Colonic mucosa (tissue), 4 donors: ENCODE results near the gene LYSMD2. TPM values are rescaled to one million over a fixed set of nuclear protein-coding genes. Genes with fewer than 3 reads are reported as not detected.

Experiments used
- DNase-seq: peaks from one replicate; pipeline ENCODE4 v3.0.0-alpha.2; 2020
- H3K27ac ChIP-seq: fragments of 200-600 bp; one replicate; pipeline ENCODE4 v1.8.0; 2021
- H3K27me3 ChIP-seq: fragments of 200-600 bp; one replicate; pipeline ENCODE4 v1.8.0; 2021
- H3K36me3 ChIP-seq: fragments of 200-600 bp; one replicate; pipeline ENCODE4 v1.8.0; 2021
- H3K4me1 ChIP-seq: fragments of 200-600 bp; one replicate; pipeline ENCODE4 v1.8.0; 2021; ENCODE audit warnings: mild to moderate bottlenecking
- H3K4me3 ChIP-seq: fragments of 200-600 bp; one replicate; pipeline ENCODE4 v1.8.0; 2021
- H3K9ac ChIP-seq, 2 donors: one replicate each; pipeline ENCODE4 v1.7.0; 2013; ENCODE audit warnings: control low read depth in 2 of 2, low read depth in 2 of 2, low read length in 2 of 2
- H3K9me3 ChIP-seq: fragments of 200-600 bp; one replicate; pipeline ENCODE4 v1.8.0; 2021
- intact Hi-C: fragments of 100-400 bp; cut with DNase I; formaldehyde crosslinking; loops from one replicate; pipeline ENCODE4 v1.14.1; 2022
- total RNA-seq, 2 donors: library from RNA; stranded (reverse); fragmentation: NEBNext Ultra II Directional in 1 of 2; extraction: Animal tissue kit (Norgen Biotek cat#: 25700) in 1 of 2; gene quantifications; one replicate each; pipeline ENCODE4 v1.2.1, GENCODE V29; 2021
- TF ChIP-seq, protein P1 (sequence below): fragments of 200-600 bp; IDR thresholded peaks from one replicate; pipeline ENCODE4 v1.8.0; 2022; ENCODE audit warnings: antibody characterized with exemption, mild to moderate bottlenecking
- donor health status: healthy.
- donor health status: DM: no; HTN: no; CAD: no.
- donor health status: DM: no; HTN: no; CAD: no.

LYSMD2 gene
- total RNA-seq, 2 donors from 2014 or later = 7.1 to 7.8 TPM

GRCh38 chr15:51731549-51732267 is 5.7 kb downstream of the LYSMD2 start:
- Histone ChIP-seq H3K4me1 (peaks cover 3% of the 10 kb centered on the region), H3K27me3 (no peaks in the 10 kb centered on the region), H3K9ac (peak overlapping the region; percentile 14 to 76), H3K9me3 (no peaks in the 10 kb centered on the region), H3K36me3 (no peaks in the 10 kb centered on the region), H3K4me3 (peak overlapping the region; percentile 10), H3K27ac (peak overlapping the region; percentile 90)
- peak; percentile 58 for DNase-seq
- intact Hi-C loops = no loop called here
- TF ChIP-seq, protein P1, sequence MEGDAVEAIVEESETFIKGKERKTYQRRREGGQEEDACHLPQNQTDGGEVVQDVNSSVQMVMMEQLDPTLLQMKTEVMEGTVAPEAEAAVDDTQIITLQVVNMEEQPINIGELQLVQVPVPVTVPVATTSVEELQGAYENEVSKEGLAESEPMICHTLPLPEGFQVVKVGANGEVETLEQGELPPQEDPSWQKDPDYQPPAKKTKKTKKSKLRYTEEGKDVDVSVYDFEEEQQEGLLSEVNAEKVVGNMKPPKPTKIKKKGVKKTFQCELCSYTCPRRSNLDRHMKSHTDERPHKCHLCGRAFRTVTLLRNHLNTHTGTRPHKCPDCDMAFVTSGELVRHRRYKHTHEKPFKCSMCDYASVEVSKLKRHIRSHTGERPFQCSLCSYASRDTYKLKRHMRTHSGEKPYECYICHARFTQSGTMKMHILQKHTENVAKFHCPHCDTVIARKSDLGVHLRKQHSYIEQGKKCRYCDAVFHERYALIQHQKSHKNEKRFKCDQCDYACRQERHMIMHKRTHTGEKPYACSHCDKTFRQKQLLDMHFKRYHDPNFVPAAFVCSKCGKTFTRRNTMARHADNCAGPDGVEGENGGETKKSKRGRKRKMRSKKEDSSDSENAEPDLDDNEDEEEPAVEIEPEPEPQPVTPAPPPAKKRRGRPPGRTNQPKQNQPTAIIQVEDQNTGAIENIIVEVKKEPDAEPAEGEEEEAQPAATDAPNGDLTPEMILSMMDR = no peak

DNA sequence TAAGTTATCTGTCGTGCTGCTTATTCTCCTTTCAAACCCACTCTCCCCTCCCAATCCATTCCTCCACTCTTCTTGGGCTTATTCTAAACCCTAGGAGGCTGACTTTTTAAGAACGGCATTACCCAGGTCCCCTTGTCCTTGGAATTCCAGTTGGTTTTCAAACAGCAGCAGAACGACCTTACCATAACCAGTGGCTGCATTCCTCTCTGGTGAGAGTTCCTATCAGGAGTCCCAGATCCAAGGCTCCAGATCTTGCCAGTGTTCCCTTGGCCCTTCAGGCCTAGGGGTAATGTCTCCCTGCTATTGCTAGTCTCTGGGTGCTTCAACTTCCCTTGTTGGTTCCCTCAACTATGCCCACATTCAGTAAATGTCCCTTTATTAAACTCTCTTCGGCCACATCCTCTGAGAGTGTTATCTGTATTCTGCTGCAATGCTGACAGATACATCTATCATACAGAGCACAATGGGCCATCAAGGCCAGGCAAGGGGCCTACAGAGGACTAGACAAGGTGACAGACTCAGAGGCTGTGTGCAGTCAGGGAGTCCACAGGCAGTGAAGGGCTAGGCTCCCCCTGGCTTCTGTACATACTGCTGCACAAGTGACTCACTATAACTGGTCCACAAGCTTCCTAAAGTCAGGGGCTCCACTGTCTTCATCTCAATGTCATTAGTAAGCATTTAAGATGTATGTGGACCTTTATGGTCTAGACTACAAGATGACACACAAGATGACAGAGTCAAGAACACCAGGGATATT is 10.1 kb downstream of the LYSMD2 start:
- intact Hi-C loops = no loop called here
- H3K9ac ChIP-seq = no peak overlapping the region
- no peak overlapping the region for H3K4me3 ChIP-seq
- DNase-seq = no peak
- no peak overlapping the region for H3K27ac ChIP-seq
- H3K27me3 ChIP-seq = no peaks in the 10 kb centered on the region
- no peaks in the 10 kb centered on the region for H3K36me3 ChIP-seq
- H3K4me1 ChIP-seq = peaks cover 3% of the 10 kb centered on the region
- H3K9me3 ChIP-seq = no peaks in the 10 kb centered on the region
- TF ChIP-seq, protein P1 = no peak

DNA sequence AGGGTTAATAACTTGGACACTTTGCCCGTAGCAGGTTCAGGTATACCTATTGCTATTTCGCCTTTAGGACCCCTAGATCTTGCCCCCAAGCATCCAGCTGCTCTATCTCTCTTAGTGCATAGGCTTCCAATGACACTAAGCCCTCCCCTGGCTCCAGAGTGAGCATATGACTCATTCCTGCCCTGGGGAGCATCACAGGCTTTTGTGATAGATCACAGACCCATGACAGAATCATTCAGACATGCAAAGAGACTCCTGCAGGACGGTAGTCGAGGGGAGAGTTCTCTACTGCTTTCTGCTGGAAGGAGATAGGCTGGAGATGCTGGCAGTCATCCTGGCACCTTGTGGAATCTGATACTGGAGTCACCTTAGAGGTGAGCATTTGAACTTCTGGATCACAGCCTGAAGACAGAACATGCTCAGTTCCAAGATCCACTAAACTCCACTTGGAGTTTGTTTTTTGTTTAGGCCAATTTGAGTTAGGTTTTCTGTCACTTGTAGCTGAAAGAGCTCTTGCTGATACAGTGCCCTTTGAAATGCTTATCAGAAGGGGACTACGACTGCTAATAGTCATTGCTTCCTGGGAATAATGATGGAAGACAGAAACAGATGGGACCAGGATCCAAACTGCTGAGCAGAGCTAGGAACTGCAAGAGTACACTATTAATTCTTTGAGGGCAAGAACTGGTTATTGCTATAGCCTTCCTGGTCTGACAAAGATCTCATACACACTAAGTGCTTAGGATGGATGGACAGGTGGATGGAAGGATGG is 11.0 kb downstream of the LYSMD2 start:
- peak; percentile 34 for DNase-seq
- no peaks in the 10 kb centered on the region for H3K4me1 ChIP-seq
- TF ChIP-seq, protein P1 = no peak
- no peak overlapping the region for H3K4me3 ChIP-seq
- no peaks in the 10 kb centered on the region for H3K36me3 ChIP-seq
- intact Hi-C loops = no loop called here
- no peak overlapping the region for H3K27ac ChIP-seq
- no peaks in the 10 kb centered on the region for H3K9me3 ChIP-seq
- H3K9ac ChIP-seq = no peak overlapping the region
- H3K27me3 ChIP-seq = no peaks in the 10 kb centered on the region

DNA sequence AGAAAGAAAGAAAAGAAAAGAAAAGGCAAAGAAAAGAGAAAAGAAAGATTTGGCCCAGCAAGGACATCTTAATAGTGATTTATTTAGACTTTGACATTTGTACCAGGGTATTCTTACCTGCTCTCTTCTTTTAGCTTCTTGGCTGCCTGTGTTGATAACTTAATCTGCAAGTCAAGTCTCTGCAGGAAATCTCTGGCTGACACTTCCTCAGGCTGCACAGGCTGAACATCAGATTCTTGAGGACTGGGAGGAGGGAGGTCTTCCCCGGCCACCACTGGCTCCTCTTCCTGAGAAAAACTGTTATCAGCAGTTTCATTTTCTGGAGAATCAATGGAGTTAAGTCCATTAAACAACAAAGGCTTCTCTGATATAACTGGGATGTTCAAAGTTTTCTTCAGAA is 12.8 kb downstream of the LYSMD2 start:
- Histone ChIP-seq H3K27ac (no peak overlapping the region), H3K4me1 (no peaks in the 10 kb centered on the region), H3K9me3 (no peaks in the 10 kb centered on the region), H3K27me3 (no peaks in the 10 kb centered on the region), H3K4me3 (no peak overlapping the region), H3K9ac (no peak overlapping the region), H3K36me3 (no peaks in the 10 kb centered on the region)
- no peak for DNase-seq
- intact Hi-C loops = no loop called here
- TF ChIP-seq, protein P1 = no peak

DNA sequence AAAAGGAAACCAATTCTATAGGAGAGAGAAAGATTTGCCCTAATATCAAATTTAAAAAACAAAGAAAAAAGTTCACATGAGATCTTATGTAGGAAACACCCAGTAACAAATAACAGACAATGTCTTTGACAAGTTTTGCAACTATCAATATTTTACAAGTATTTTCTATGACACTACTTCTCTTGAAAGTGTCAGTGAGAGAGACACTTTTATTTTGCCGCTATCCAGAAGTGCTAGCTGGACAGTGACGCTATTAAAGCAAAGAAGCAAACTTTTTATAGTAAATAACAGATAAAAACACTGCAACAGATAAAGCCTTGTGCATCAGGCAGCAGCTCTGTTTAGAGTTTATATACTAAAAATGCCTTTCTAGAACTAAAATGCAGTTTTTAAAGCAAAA is 13.3 kb downstream of the LYSMD2 start:
- intact Hi-C loops = no loop called here
- H3K4me3 ChIP-seq = no peak overlapping the region
- DNase-seq = no peak
- H3K4me1 ChIP-seq = no peaks in the 10 kb centered on the region
- H3K27me3 ChIP-seq = no peaks in the 10 kb centered on the region
- no peaks in the 10 kb centered on the region for H3K36me3 ChIP-seq
- H3K9ac ChIP-seq = no peak overlapping the region
- H3K9me3 ChIP-seq = no peaks in the 10 kb centered on the region
- no peak overlapping the region for H3K27ac ChIP-seq
- TF ChIP-seq, protein P1 = no peak
